HepG2 (cell line): ENCODE results near the gene WDR43. TPM values are rescaled to one million over a fixed set of nuclear protein-coding genes. Genes with fewer than 3 reads are reported as not detected.
A peak's percentile ranks its signal among the peaks of the same experiment; 100 is the strongest.

Source experiments
- NFAT5 ChIP-seq: sonication (generic); formaldehyde crosslinking; IDR thresholded peaks from 2 replicates; pipeline ENCODE4 v1.4.0; 2020; ENCODE audit warnings: missing genetic modification reagents
- ZBTB10 ChIP-seq: sonication (generic); formaldehyde crosslinking; IDR thresholded peaks from 2 replicates; pipeline ENCODE4 v1.4.0; 2020; ENCODE audit warnings: missing genetic modification reagents, borderline replicate concordance
- ZBTB43 ChIP-seq: sonication (generic); formaldehyde crosslinking; conservative IDR thresholded peaks from 2 replicates; pipeline ENCODE4 v1.4.0; 2020; ENCODE audit warnings: missing genetic modification reagents
- ZNF224 ChIP-seq: sonication (generic); formaldehyde crosslinking; IDR thresholded peaks from 2 replicates; pipeline ENCODE4 v1.5.0; 2020; ENCODE audit warnings: mild to moderate bottlenecking, missing genetic modification reagents
- ZNF570 ChIP-seq: sonication (generic); formaldehyde crosslinking; IDR thresholded peaks from 2 replicates; pipeline ENCODE4 v1.4.0; 2020; ENCODE audit warnings: mild to moderate bottlenecking, missing genetic modification reagents, borderline replicate concordance
- polyA plus RNA-seq, 8 experiments: library from polyadenylated mRNA; depleted of rRNA in 3 of 8; stranded (reverse) in 7 of 8; unstranded in 1 of 8; fragments of >200 nt; fragmentation: Illumina TruSeq in 4 of 8; extraction: Trizol in 4 of 8; gene quantifications; 2 replicates each; pipeline versions ENCODE4 v1.2.1 to v1.2.3, GENCODE V29; 2011 to 2016; ENCODE audit warnings: low read depth in 4 of 8, missing spikeins in 1 of 8, mixed read lengths in 1 of 8; ENCODE audit not compliant: insufficient read depth in 1 of 8
- total RNA-seq, 5 experiments: library from RNA; depleted of rRNA; stranded (reverse); fragments of >200 nt; fragmentation: Illumina TruSeq; extraction: Trizol; gene quantifications; 2 replicates each; pipeline ENCODE4 v1.2.3, GENCODE V29; 2016; ENCODE audit warnings: low read depth in 1 of 5
- TF ChIP-seq, protein P1 (sequence below): sonication (generic); formaldehyde crosslinking; IDR thresholded peaks from 2 replicates; pipeline ENCODE4 v1.4.0; 2020; ENCODE audit warnings: mild to moderate bottlenecking, missing genetic modification reagents, borderline replicate concordance
- TF ChIP-seq, protein P2 (sequence below): sonication (generic); formaldehyde crosslinking; IDR thresholded peaks from 2 replicates; pipeline ENCODE4 v1.4.0; 2020; ENCODE audit warnings: missing genetic modification reagents
- TF ChIP-seq, protein P3 (sequence below): sonication (generic); formaldehyde crosslinking; IDR thresholded peaks from 2 replicates; pipeline ENCODE4 v1.8.1; 2023; ENCODE audit warnings: missing genetic modification reagents, mild to moderate bottlenecking, borderline replicate concordance
- TF ChIP-seq, protein P4 (sequence below): sonication (generic); formaldehyde crosslinking; IDR thresholded peaks from 2 replicates; pipeline ENCODE4 v1.8.1; 2023; ENCODE audit warnings: missing genetic modification reagents, inconsistent platforms, borderline replicate concordance

Gene WDR43
- total and polyA plus RNA-seq, 2 of the 13 experiments (the other 11 are each of a cell fraction or from before 2014, with no cell fraction given), result 121 to 167 TPM

DNA sequence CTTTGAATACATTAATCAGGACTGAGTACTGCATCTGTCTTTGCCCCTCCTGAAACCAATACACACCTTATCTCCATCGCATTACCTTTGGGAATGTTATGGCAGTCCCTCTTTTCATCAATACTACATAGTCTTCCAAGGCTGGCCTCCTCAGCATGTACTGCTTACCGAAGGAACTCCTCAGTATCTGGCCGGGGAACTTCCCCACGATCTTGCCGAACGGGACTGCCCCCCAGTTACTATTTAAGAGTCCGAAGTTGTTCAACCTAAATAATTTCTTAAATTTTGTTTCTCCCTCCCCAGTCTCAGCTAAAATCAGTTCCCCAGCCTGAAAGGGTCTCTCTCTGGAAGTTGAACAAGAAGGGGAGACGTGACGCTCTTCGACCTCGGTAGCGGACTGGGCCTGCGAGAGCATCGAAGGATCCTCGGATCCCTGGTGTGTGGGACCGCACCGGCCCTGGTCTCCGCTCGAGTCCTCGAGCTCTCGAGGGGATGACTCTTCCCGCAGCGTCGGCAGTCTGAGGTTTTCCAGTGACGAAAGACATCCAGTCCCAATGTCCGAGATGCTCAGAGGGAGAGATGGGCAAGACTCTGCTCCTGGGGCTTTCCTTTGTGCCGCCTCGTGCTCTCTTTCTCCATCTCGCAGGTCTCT is 24.8 kb upstream of the WDR43 start (continued):
- TF ChIP-seq, protein P1, sequence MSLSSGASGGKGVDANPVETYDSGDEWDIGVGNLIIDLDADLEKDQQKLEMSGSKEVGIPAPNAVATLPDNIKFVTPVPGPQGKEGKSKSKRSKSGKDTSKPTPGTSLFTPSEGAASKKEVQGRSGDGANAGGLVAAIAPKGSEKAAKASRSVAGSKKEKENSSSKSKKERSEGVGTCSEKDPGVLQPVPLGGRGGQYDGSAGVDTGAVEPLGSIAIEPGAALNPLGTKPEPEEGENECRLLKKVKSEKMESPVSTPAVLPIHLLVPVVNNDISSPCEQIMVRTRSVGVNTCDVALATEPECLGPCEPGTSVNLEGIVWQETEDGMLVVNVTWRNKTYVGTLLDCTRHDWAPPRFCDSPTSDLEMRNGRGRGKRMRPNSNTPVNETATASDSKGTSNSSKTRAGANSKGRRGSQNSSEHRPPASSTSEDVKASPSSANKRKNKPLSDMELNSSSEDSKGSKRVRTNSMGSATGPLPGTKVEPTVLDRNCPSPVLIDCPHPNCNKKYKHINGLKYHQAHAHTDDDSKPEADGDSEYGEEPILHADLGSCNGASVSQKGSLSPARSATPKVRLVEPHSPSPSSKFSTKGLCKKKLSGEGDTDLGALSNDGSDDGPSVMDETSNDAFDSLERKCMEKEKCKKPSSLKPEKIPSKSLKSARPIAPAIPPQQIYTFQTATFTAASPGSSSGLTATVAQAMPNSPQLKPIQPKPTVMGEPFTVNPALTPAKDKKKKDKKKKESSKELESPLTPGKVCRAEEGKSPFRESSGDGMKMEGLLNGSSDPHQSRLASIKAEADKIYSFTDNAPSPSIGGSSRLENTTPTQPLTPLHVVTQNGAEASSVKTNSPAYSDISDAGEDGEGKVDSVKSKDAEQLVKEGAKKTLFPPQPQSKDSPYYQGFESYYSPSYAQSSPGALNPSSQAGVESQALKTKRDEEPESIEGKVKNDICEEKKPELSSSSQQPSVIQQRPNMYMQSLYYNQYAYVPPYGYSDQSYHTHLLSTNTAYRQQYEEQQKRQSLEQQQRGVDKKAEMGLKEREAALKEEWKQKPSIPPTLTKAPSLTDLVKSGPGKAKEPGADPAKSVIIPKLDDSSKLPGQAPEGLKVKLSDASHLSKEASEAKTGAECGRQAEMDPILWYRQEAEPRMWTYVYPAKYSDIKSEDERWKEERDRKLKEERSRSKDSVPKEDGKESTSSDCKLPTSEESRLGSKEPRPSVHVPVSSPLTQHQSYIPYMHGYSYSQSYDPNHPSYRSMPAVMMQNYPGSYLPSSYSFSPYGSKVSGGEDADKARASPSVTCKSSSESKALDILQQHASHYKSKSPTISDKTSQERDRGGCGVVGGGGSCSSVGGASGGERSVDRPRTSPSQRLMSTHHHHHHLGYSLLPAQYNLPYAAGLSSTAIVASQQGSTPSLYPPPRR (CRISPR knock-in tag), result peak; percentile 34; the same call in 1 of the 2 replicates
- TF ChIP-seq, protein P2, sequence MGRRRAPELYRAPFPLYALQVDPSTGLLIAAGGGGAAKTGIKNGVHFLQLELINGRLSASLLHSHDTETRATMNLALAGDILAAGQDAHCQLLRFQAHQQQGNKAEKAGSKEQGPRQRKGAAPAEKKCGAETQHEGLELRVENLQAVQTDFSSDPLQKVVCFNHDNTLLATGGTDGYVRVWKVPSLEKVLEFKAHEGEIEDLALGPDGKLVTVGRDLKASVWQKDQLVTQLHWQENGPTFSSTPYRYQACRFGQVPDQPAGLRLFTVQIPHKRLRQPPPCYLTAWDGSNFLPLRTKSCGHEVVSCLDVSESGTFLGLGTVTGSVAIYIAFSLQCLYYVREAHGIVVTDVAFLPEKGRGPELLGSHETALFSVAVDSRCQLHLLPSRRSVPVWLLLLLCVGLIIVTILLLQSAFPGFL (CRISPR knock-in tag), result 0 out of 2 replicates have a peak, but pooled peaks have one; percentile 12
- TF ChIP-seq ZNF224 (CRISPR knock-in tag) (peak; percentile 81; the same call in 1 of the 2 replicates), NFAT5 (0 out of 2 replicates have a peak, but pooled peaks have one; percentile 8), ZBTB10 (CRISPR knock-in tag) (no peak), ZNF570 (CRISPR knock-in tag) (0 out of 2 replicates have a peak, but pooled peaks have one; percentile 75), ZBTB43 (CRISPR knock-in tag) (0 out of 2 replicates have a peak, but pooled peaks have one; percentile 11)
- TF ChIP-seq, protein P3, sequence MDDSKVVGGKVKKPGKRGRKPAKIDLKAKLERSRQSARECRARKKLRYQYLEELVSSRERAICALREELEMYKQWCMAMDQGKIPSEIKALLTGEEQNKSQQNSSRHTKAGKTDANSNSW (CRISPR knock-in tag), result no peak
- TF ChIP-seq, protein P4, sequence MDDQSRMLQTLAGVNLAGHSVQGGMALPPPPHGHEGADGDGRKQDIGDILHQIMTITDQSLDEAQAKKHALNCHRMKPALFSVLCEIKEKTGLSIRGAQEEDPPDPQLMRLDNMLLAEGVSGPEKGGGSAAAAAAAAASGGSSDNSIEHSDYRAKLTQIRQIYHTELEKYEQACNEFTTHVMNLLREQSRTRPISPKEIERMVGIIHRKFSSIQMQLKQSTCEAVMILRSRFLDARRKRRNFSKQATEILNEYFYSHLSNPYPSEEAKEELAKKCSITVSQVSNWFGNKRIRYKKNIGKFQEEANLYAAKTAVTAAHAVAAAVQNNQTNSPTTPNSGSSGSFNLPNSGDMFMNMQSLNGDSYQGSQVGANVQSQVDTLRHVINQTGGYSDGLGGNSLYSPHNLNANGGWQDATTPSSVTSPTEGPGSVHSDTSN (CRISPR knock-in tag), result 0 out of 2 replicates have a peak, but pooled peaks have one; percentile 10
